Measurements from ENCODE around the gene DYNC1I1. TPM values are rescaled to one million over a fixed set of nuclear protein-coding genes. Genes with fewer than 3 reads are reported as not detected.

DYNC1I1 gene
- total and polyA plus RNA-seq, 2 experiments from 2014 or later = 20.6 to 24.4 TPM

DNA sequence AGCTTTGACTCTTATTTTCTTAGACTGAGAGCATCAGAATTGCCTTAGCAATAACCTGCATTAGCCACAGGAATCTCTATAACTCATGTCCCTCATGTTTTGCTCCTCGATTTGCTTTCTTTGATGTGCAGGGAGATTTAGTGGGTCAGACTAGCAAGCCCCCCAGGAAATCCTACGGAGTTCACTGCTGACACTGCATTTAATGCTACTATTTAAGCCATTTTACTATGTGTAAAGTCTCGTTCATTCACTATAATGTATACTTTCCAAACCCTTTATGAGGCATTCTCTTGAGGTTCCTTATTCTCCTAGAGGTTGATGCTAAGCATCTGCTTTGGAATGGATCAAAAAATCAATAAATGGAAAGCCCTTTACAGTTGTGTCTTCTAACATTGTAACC is 28.4 kb downstream of the DYNC1I1 start:
- Histone ChIP-seq H3K4me3 (no peak overlapping the region), H3K36me3 (no peaks in the 10 kb centered on the region), H3K27me3 (no peaks in the 10 kb centered on the region), H3K4me1 (ENCODE audit: low read depth) (peaks cover 8% of the 10 kb centered on the region), H3K27ac (no peak overlapping the region), H3K9me3 (ENCODE audit: low read depth) (no peaks in the 10 kb centered on the region)
- TF ChIP-seq, protein P1, sequence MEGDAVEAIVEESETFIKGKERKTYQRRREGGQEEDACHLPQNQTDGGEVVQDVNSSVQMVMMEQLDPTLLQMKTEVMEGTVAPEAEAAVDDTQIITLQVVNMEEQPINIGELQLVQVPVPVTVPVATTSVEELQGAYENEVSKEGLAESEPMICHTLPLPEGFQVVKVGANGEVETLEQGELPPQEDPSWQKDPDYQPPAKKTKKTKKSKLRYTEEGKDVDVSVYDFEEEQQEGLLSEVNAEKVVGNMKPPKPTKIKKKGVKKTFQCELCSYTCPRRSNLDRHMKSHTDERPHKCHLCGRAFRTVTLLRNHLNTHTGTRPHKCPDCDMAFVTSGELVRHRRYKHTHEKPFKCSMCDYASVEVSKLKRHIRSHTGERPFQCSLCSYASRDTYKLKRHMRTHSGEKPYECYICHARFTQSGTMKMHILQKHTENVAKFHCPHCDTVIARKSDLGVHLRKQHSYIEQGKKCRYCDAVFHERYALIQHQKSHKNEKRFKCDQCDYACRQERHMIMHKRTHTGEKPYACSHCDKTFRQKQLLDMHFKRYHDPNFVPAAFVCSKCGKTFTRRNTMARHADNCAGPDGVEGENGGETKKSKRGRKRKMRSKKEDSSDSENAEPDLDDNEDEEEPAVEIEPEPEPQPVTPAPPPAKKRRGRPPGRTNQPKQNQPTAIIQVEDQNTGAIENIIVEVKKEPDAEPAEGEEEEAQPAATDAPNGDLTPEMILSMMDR (IDR thresholded peaks at IDR 0.05; ENCODE audit: low read depth, low read length) = no peak
- no peak for DNase-seq (ENCODE audit: low read depth in 1 of 2, low spot score in 1 of 2)

GRCh38 chr7:95802270-95802669 is 29.9 kb downstream of the DYNC1I1 start:
- H3K9me3 ChIP-seq (ENCODE audit: low read depth) = no peaks in the 10 kb centered on the region
- H3K27ac ChIP-seq = no peak overlapping the region
- TF ChIP-seq, protein P1 (IDR thresholded peaks at IDR 0.05; ENCODE audit: low read depth, low read length) = no peak
- peaks cover 8% of the 10 kb centered on the region for H3K4me1 ChIP-seq (ENCODE audit: low read depth)
- H3K4me3 ChIP-seq = no peak overlapping the region
- no peak for DNase-seq (ENCODE audit: low read depth in 1 of 2, low spot score in 1 of 2)
- no peaks in the 10 kb centered on the region for H3K36me3 ChIP-seq
- H3K27me3 ChIP-seq = no peaks in the 10 kb centered on the region

- Histone ChIP-seq H3K27me3 (no peaks in the 10 kb centered on the region), H3K36me3 (no peaks in the 10 kb centered on the region), H3K4me3 (no peak overlapping the region), H3K4me1 (ENCODE audit: low read depth) (no peaks in the 10 kb centered on the region), H3K9me3 (ENCODE audit: low read depth) (no peaks in the 10 kb centered on the region), H3K27ac (no peak overlapping the region)
- DNase-seq (ENCODE audit: low read depth in 1 of 2, low spot score in 1 of 2) = no peak
- TF ChIP-seq, protein P1 (IDR thresholded peaks at IDR 0.05; ENCODE audit: low read depth, low read length) = no peak
These were observed 31.7 kb downstream of the DYNC1I1 start for GRCh38 chr7:95804052-95804451.

DNA sequence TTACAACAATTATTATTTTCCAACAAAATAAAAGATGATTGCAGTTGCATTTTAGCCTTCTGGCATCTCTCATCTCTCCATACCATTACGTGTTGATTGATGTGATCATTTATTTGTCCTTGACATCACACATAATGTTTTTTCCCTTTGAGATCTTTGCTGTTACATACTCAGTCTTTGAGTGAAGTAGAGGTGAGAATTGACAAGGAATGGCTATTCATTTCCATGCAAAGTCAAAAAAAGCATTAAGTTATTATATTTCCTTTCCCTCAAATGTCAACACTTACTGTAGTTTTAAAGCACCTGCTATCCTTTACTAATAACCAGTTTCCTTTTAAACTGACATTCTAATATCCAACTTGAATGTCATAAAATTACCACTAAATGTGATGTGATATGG is 33.6 kb downstream of the DYNC1I1 start:
- H3K27me3 ChIP-seq = no peaks in the 10 kb centered on the region
- H3K36me3 ChIP-seq = peaks cover 4% of the 10 kb centered on the region
- no peak for DNase-seq (ENCODE audit: low read depth in 1 of 2, low spot score in 1 of 2)
- no peak overlapping the region for H3K4me3 ChIP-seq
- TF ChIP-seq, protein P1 (IDR thresholded peaks at IDR 0.05; ENCODE audit: low read depth, low read length) = no peak
- no peak overlapping the region for H3K27ac ChIP-seq
- H3K4me1 ChIP-seq (ENCODE audit: low read depth) = no peaks in the 10 kb centered on the region
- no peaks in the 10 kb centered on the region for H3K9me3 ChIP-seq (ENCODE audit: low read depth)

DNA sequence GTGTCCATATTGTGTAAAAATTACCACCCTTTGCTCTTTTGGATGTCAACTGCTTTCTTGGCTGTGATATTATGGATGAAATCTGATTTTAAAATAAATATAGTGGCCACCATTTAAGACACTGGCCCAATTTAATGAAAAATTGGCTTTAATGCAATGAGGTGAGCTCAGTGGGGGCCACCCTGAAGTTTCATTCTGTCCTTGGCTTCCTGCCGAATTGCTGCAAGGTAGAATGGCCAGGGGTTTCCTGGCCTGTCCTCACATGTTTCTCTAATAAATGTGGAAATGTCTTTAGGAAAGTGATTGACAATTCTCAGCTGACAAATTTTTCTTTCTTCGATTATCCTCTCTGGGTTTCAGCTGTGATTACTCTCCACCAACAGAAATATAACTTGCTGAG is 36.0 kb downstream of the DYNC1I1 start:
- no peak overlapping the region for H3K27ac ChIP-seq
- H3K9me3 ChIP-seq (ENCODE audit: low read depth) = no peaks in the 10 kb centered on the region
- no peak overlapping the region for H3K4me3 ChIP-seq
- no peak for DNase-seq (ENCODE audit: low read depth in 1 of 2, low spot score in 1 of 2)
- H3K27me3 ChIP-seq = no peaks in the 10 kb centered on the region
- TF ChIP-seq, protein P1 (IDR thresholded peaks at IDR 0.05; ENCODE audit: low read depth, low read length) = no peak
- H3K4me1 ChIP-seq (ENCODE audit: low read depth) = no peaks in the 10 kb centered on the region
- H3K36me3 ChIP-seq = peaks cover 4% of the 10 kb centered on the region
